Right hindlimb (tissue), 1 donor: Measurements from ENCODE around the gene PRSS48.
"Not testable (repeated sequence)": the region's sequence is repeated elsewhere in the genome, so short reads cannot be mapped to it uniquely, and the experiment has no call there.

Experiments
- DNase-seq: peaks from one replicate; pipeline ENCODE4 v3.0.0-alpha.2; 2018

PRSS48 gene

GRCh38 chr4:151263455-151263854, 13.5 kb upstream of the PRSS48 start:
- peak; percentile 34 for DNase-seq

- DNase-seq: no peak
These were observed 10.5 kb upstream of the PRSS48 start for GRCh38 chr4:151266497-151266896.

- no peak for DNase-seq
These were observed 9.9 kb upstream of the PRSS48 start for GRCh38 chr4:151267104-151267503.

- DNase-seq: no peak
These were observed 9.0 kb upstream of the PRSS48 start for GRCh38 chr4:151267822-151268535.

- DNase-seq: not testable (repeated sequence)
These were observed 8.1 kb upstream of the PRSS48 start for GRCh38 chr4:151268905-151269304.

GRCh38 chr4:151284534-151285245, 7.7 kb downstream of the PRSS48 start:
- no peak for DNase-seq

- no peak for DNase-seq
These were observed 10.4 kb downstream of the PRSS48 start for GRCh38 chr4:151287409-151287808.

- no peak for DNase-seq
These were observed 14.5 kb downstream of the PRSS48 start for GRCh38 chr4:151291485-151291884.

- DNase-seq: no peak
These were observed 15.1 kb downstream of the PRSS48 start for GRCh38 chr4:151292038-151292437.

- no peak for DNase-seq
These were observed 18.0 kb downstream of the PRSS48 start for GRCh38 chr4:151294833-151295496.

- no peak for DNase-seq
These were observed 19.3 kb downstream of the PRSS48 start for GRCh38 chr4:151296227-151296626.

- DNase-seq: no peak
These were observed 20.2 kb downstream of the PRSS48 start for GRCh38 chr4:151297170-151297569.

GRCh38 chr4:151302432-151302831, 25.5 kb downstream of the PRSS48 start:
- no peak for DNase-seq

GRCh38 chr4:151304226-151304625, 27.3 kb downstream of the PRSS48 start:
- no peak for DNase-seq

- DNase-seq: no peak
These were observed 27.8 kb downstream of the PRSS48 start for GRCh38 chr4:151304755-151305154.

GRCh38 chr4:151310124-151310728, 33.3 kb downstream of the PRSS48 start:
- DNase-seq: no peak

GRCh38 chr4:151313306-151314009, 36.5 kb downstream of the PRSS48 start:
- no peak for DNase-seq

- DNase-seq: no peak
These were observed 37.0 kb downstream of the PRSS48 start for GRCh38 chr4:151314010-151314355.

GRCh38 chr4:151314479-151314878, 37.5 kb downstream of the PRSS48 start:
- no peak for DNase-seq

GRCh38 chr4:151315212-151315886, 38.4 kb downstream of the PRSS48 start:
- no peak for DNase-seq

- no peak for DNase-seq
These were observed 39.7 kb downstream of the PRSS48 start for GRCh38 chr4:151316645-151317044.

GRCh38 chr4:151318307-151319006, 41.5 kb downstream of the PRSS48 start:
- DNase-seq: no peak
